HG02943 (cell line): ENCODE measurements around the gene IMP4.
A peak's percentile ranks its signal among the peaks of the same experiment; 100 is the strongest.
"Not testable (repeated sequence)": the region's sequence is repeated elsewhere in the genome, so short reads cannot be mapped to it uniquely, and the experiment has no call there.

Experiments
- ATAC-seq: cut with Tn5 transposase; IDR thresholded peaks from one replicate; pipeline ENCODE4 v1.9.1; 2021; ENCODE audit warnings: mild to moderate bottlenecking, low read depth, moderate library complexity; ENCODE audit not compliant: unreplicated experiment

IMP4 gene

GRCh38 chr2:130342533-130343275 lies at the start of gene IMP4:
TSS of gene IMP4 (plus strand) at chr2:130342897. CDS start at chr2:130342933, 36 bp downstream.
- peak; percentile 88 for ATAC-seq

GRCh38 chr2:130300258-130300969 lies 42.3 kb upstream of the IMP4 start:
- ATAC-seq, result no peak

GRCh38 chr2:130300970-130301348 lies 41.7 kb upstream of the IMP4 start:
- ATAC-seq, result no peak

- no peak for ATAC-seq
These were observed 40.4 kb upstream of the IMP4 start for GRCh38 chr2:130302164-130302886.

- ATAC-seq, result peak; percentile 68
These were observed 39.5 kb upstream of the IMP4 start for GRCh38 chr2:130303169-130303568.

- no peak for ATAC-seq
These were observed 38.0 kb upstream of the IMP4 start for GRCh38 chr2:130304726-130305125.

GRCh38 chr2:130307850-130308249 lies 34.8 kb upstream of the IMP4 start:
- no peak for ATAC-seq

- ATAC-seq, result no peak
These were observed 31.8 kb upstream of the IMP4 start for GRCh38 chr2:130310881-130311280.

- no peak for ATAC-seq
These were observed 28.8 kb upstream of the IMP4 start for GRCh38 chr2:130313812-130314334.

GRCh38 chr2:130314377-130314776 lies 28.3 kb upstream of the IMP4 start:
- ATAC-seq, result no peak

GRCh38 chr2:130316596-130316995 lies 26.1 kb upstream of the IMP4 start:
- no peak for ATAC-seq

- no peak for ATAC-seq
These were observed 23.8 kb upstream of the IMP4 start for GRCh38 chr2:130318906-130319305.

GRCh38 chr2:130319536-130319935 lies 23.2 kb upstream of the IMP4 start:
- no peak for ATAC-seq

- ATAC-seq, result no peak
These were observed 14.8 kb upstream of the IMP4 start for GRCh38 chr2:130327703-130328527.

GRCh38 chr2:130328710-130329109 lies 14.0 kb upstream of the IMP4 start:
- ATAC-seq, result no peak

- peak; percentile 85 for ATAC-seq
These were observed 10.2 kb upstream of the IMP4 start for GRCh38 chr2:130332271-130333073.

GRCh38 chr2:130333253-130333652 lies 9.4 kb upstream of the IMP4 start:
- not testable (repeated sequence) for ATAC-seq

GRCh38 chr2:130334026-130334425 lies 8.7 kb upstream of the IMP4 start:
- no peak for ATAC-seq

- no peak for ATAC-seq
These were observed 7.5 kb upstream of the IMP4 start for GRCh38 chr2:130335226-130335625.
